GM13976 (cell line): ENCODE data around the gene MATCAP1.

Experiments used
- DNase-seq: peaks from one replicate; pipeline ENCODE4 v3.0.0; 2012; ENCODE audit warnings: low spot score
- in situ Hi-C: fragments of 300-500 bp; cut with MboI; formaldehyde crosslinking; loops from one replicate; pipeline ENCODE4 v1.12.0; 2022; ENCODE audit warnings: low sequenced_read_pairs, mixed read lengths, inconsistent platforms; ENCODE audit not compliant: unreplicated experiment
- TF ChIP-seq, protein P1 (sequence below): IDR thresholded peaks from 2 replicates; pipeline ENCODE4 v1.5.1; 2012; ENCODE audit warnings: borderline replicate concordance, mild to moderate bottlenecking; ENCODE audit not compliant: insufficient read depth; ENCODE audit errors: extremely low read depth, missing control alignments, control extremely low read depth

The MATCAP1 gene

DNA sequence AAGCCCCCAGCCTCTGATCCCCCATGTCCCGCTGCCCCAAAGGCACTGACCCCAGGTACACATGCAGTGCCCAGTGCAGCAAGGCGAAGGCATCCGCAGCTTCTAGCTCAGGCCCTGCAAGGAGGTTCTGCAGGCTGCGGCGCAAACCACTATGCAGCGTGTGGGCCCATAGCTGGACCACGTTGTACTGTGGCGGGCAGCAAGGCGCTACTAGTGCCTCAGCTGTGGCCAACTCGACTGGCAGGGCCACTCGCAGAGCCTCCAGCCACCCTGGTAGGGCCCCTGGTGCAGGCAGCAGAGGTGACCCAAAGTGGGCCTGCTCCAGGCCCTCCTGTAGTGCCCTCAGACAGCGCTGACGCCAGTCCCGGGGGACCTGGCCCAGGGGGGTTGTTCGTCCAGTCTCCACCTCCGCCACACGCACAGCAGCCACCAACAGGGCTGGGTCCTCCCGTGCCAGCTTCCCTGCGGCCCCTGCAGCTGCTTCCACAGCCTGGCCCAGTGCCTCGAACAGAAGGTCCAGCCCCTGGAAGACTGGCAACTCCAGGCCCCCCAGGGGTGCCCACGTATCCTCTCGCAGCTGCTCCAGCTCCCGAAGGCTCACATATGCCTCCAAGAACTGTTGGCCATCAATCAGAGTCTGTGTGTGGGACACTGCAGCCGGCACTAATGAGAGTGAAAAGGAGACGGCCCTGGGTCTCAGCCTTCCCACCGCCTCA lies 3.6 kb upstream of the MATCAP1 start:
- no peak for DNase-seq
- TF ChIP-seq, protein P1, sequence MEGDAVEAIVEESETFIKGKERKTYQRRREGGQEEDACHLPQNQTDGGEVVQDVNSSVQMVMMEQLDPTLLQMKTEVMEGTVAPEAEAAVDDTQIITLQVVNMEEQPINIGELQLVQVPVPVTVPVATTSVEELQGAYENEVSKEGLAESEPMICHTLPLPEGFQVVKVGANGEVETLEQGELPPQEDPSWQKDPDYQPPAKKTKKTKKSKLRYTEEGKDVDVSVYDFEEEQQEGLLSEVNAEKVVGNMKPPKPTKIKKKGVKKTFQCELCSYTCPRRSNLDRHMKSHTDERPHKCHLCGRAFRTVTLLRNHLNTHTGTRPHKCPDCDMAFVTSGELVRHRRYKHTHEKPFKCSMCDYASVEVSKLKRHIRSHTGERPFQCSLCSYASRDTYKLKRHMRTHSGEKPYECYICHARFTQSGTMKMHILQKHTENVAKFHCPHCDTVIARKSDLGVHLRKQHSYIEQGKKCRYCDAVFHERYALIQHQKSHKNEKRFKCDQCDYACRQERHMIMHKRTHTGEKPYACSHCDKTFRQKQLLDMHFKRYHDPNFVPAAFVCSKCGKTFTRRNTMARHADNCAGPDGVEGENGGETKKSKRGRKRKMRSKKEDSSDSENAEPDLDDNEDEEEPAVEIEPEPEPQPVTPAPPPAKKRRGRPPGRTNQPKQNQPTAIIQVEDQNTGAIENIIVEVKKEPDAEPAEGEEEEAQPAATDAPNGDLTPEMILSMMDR, result no peak
- in situ Hi-C loops, result no loop called here

DNA sequence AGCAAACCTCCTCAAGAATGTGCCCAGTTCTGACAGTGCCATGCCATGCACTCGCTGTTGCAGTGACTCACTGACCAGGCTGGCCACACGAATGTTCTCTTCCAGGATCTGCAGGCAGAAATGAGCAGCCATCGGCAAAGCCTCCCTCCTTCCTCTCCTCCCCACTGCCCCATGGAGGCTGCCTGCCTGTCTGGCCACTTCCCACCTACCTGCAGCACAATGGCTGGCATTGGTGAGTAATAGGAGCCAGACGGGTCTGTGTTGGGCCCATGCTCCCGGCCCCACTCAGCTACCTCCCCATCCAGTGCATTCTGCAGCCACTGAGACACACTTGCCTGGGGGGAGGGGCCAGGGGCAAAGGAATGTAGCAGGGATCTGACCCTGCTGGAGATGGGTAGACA lies 2.8 kb upstream of the MATCAP1 start:
- TF ChIP-seq, protein P1, result no peak

DNA sequence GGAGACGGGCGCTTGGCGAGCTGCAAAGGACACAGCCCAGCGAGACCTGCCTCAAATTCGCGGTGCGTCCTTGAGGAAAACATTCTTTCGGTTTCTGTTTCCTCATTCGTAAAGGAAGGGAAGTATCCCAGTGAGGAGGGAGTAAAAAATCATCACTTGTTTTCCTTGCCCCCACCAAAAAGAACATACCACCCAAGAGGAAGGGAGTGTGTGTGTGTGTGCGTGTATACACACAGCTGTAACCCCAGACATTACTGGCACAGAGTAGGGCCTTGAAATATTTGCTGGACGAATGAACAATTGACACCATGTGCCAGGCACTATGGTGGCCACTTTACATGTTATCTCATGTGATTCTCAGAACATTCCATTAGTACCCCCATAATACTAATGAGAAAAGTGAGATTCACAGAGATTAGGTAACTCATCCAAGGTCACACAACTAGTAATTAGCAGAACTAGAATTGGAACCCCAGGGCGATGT lies 1.9 kb upstream of the MATCAP1 start:
- DNase-seq, result no peak
- TF ChIP-seq, protein P1, result no peak
- in situ Hi-C loops, result no loop called here

More for the DNA sequence above, 2.8 kb upstream of the MATCAP1 start:
- no peak for DNase-seq
- in situ Hi-C loops, result no loop called here

DNA sequence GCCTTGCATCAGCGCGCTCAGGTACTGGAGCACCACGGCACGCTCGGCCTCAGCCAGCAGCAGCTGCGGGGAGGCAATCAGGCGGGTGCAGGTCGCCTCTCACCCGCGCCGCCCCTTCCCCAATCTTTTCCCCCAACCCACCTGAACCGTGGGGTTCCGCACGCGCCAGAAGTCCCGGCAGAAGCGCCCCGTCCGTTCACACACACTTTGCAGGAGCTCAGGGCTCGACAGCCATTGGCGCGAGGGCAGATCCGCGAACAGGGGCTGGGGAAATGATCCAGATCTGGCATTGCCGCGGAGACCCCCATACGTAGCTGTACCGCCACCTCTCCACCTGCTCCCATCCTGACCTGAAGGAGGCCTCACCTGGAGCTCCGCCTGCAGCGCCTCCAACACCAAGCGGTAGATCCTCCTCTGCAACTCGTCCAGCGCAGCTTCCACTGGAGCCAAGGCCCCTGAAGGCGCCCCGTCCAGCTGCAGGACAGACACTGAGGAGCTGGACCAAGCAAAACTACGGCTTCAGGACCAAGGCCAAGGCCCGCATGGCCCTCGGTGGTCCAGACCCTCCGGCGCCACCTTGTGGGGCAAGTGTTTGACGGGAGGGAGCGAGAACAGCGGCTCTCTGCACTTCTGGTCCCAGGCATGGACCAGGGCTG lies 1.4 kb upstream of the MATCAP1 start:
- TF ChIP-seq, protein P1, result peak; percentile 92
- peak; percentile 85 for DNase-seq
- in situ Hi-C loops, result no loop called here

DNA sequence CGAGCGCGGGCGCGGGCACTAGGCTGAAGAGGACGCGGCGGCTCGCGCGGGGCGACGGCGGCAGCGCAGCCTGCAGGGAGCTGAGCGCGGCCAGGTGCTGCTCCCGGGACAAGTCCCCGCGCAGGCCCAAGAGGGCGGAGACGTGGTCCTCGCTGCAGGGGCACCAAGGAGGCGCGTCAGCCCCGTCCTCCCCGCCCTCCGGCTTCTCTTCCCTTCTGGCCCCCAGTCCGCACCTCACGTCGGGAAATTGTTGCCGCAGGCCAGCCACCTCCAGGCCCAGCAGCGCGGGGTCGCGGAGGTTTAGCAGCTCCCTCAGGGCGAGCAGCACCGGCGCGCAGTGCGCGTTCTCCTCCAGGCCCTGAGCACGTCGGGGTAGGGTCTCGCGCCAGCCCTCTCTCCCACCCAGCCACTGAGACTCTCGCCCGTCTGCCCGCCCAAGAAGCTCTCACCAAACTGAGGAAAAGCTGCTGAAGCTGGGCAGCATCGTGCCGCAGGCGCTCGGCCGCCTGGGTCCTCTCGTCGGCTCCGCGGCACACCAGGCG lies 761 bp upstream of the MATCAP1 start:
- TF ChIP-seq, protein P1, result no peak
- in situ Hi-C loops, result no loop called here

DNA sequence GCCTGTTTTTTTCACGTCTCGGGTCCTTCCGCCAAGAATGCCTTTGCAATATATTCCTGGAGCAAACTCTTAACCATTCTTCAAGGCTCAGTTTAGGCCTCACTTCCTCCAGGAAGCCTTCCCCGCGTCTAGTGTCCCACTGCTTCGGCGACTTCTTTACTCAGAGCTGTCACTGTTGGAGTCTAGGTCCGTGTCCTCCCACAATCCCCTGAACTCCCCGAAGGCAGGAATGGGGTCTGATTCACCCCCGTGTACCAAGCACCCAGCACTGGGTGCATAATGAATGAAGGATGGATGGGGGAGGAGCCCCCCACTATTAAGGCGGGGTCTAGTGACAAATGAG lies 508 bp downstream of the MATCAP1 start:
- in situ Hi-C loops, result no loop called here
- TF ChIP-seq, protein P1, result no peak
- DNase-seq, result no peak

More for the DNA sequence above, 761 bp upstream of the MATCAP1 start:
- DNase-seq, result no peak
